ENCODE measurements around the gene SIGLEC8. TPM values are rescaled to one million over a fixed set of nuclear protein-coding genes. Genes with fewer than 3 reads are reported as not detected.

SIGLEC8 gene
- total RNA-seq, 2 experiments from 2014 or later = not detected

- Histone ChIP-seq H3K79me2 (ENCODE audit: insufficient read depth, low read depth, low read length) (no peaks in the 10 kb centered on the region), H3K4me2 (ENCODE audit: low read length) (no peak overlapping the region), H3K9me2 (ENCODE audit: insufficient read depth, low read length) (no peaks in the 10 kb centered on the region), H3K4me1 (ENCODE audit: insufficient read depth, low read length, poor library complexity, severe bottlenecking) (no peaks in the 10 kb centered on the region), H3K9me3 (ENCODE audit: low read length) (no peaks in the 10 kb centered on the region), H4K20me1 (ENCODE audit: insufficient read depth, low read length) (no peaks in the 10 kb centered on the region), H3K4me3 (ENCODE audit: low read depth, low read length, poor library complexity, severe bottlenecking) (no peak overlapping the region), H2AFZ (ENCODE audit: low read length) (no peak overlapping the region), H3K36me3 (ENCODE audit: insufficient read depth, low read length) (no peaks in the 10 kb centered on the region), H3K27ac (ENCODE audit: low read depth, low read length, poor library complexity, severe bottlenecking) (no peak overlapping the region)
- intact Hi-C loops (cut with micrococcal nuclease; ENCODE audit: unreplicated experiment) = no loop called here
- CTCF ChIA-PET (ENCODE audit: unreplicated experiment) = no interaction called here
- POLR2A ChIA-PET = interaction anchor here (0.6 kb wide), 1 partner anchor 314 kb away, joined by 5 read pairs; no protein-coding TSS in a partner anchor
- BruUV-seq (replicated peaks) = no TSS peak
- no peak for DNase-seq (ENCODE audit: low spot score)
- no peak for TF ChIP-seq EZH2phosphoT487 (IDR thresholded peaks at IDR 0.05; ENCODE audit: borderline replicate concordance, low read depth, low read length)
- TF ChIP-seq, protein P1, sequence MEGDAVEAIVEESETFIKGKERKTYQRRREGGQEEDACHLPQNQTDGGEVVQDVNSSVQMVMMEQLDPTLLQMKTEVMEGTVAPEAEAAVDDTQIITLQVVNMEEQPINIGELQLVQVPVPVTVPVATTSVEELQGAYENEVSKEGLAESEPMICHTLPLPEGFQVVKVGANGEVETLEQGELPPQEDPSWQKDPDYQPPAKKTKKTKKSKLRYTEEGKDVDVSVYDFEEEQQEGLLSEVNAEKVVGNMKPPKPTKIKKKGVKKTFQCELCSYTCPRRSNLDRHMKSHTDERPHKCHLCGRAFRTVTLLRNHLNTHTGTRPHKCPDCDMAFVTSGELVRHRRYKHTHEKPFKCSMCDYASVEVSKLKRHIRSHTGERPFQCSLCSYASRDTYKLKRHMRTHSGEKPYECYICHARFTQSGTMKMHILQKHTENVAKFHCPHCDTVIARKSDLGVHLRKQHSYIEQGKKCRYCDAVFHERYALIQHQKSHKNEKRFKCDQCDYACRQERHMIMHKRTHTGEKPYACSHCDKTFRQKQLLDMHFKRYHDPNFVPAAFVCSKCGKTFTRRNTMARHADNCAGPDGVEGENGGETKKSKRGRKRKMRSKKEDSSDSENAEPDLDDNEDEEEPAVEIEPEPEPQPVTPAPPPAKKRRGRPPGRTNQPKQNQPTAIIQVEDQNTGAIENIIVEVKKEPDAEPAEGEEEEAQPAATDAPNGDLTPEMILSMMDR (conservative IDR thresholded peaks at IDR 0.05; ENCODE audit: low read length) = no peak
Measured at GRCh38 chr19:51489113-51489512, 30.9 kb upstream of the SIGLEC8 start.

DNA sequence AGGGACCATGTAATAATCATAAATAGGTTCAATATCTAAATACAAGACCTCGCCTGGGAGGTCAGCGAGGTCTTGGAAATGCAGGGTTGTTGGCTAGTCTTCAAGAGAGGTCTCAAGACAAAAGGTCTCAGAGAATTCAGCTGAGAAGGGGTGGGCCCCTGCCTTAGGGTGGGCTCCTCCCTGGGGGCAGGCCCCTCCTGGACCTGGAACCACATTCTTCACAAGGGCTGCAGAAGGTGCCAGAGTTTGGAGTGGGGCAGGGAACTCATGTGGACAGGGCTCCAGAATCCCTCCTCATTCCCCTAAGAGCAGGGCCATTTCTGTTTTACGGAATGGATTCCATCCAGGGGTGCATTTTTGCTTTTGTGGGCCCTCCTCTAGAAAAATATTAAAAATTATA is 30.2 kb upstream of the SIGLEC8 start:
- H3K4me2 ChIP-seq (ENCODE audit: low read length) = no peak overlapping the region
- BruUV-seq (replicated peaks) = no TSS peak

DNA sequence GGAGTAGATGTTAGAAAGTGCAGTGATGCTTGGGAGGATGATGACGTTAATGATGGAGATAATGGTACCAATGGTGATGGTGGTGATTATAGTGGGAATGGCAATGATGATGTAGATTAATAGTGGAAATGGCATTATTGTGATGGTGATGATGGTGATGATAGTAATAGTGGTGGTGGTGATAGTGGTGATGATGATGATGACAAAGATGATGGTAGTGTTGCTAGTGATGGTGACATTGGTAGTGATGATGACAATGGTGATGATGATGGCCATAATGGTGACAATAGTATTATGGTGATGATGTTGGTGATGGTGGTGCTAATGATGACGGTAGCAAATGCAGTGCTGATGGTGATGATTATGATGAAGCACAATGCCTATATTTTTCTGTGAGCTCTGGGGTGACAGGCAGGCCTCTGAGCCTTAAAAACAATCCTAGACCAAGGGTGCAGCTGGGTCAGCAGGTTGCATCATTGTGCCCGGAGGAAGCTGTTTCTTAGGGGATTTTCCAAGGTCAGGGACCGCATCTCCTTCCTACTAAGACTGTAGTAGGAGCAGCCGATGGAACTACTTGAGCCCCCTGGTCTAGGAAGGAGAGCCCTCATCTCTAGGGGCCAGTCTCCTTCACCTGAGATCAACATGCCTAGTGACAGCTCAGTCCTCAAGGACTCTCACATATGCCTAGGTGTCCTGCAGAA is 27.9 kb upstream of the SIGLEC8 start:
- Histone ChIP-seq H2AFZ (ENCODE audit: low read length) (no peak overlapping the region), H3K27ac (ENCODE audit: low read depth, low read length, poor library complexity, severe bottlenecking) (no peak overlapping the region), H3K79me2 (ENCODE audit: insufficient read depth, low read depth, low read length) (no peaks in the 10 kb centered on the region), H3K4me1 (ENCODE audit: insufficient read depth, low read length, poor library complexity, severe bottlenecking) (no peaks in the 10 kb centered on the region), H3K9me3 (ENCODE audit: low read length) (no peaks in the 10 kb centered on the region), H4K20me1 (ENCODE audit: insufficient read depth, low read length) (no peaks in the 10 kb centered on the region), H3K4me3 (ENCODE audit: low read depth, low read length, poor library complexity, severe bottlenecking) (no peak overlapping the region), H3K36me3 (ENCODE audit: insufficient read depth, low read length) (no peaks in the 10 kb centered on the region), H3K4me2 (ENCODE audit: low read length) (no peak overlapping the region), H3K9me2 (ENCODE audit: insufficient read depth, low read length) (no peaks in the 10 kb centered on the region)
- intact Hi-C loops (cut with micrococcal nuclease; ENCODE audit: unreplicated experiment) = no loop called here
- DNase-seq (ENCODE audit: low spot score) = no peak
- POLR2A ChIA-PET = no interaction called here
- TF ChIP-seq, protein P1 (conservative IDR thresholded peaks at IDR 0.05; ENCODE audit: low read length) = no peak
- no peak for TF ChIP-seq EZH2phosphoT487 (IDR thresholded peaks at IDR 0.05; ENCODE audit: borderline replicate concordance, low read depth, low read length)
- BruUV-seq (replicated peaks) = no TSS peak
- CTCF ChIA-PET (ENCODE audit: unreplicated experiment) = no interaction called here

More for the DNA sequence above, 30.2 kb upstream of the SIGLEC8 start:
- Histone ChIP-seq H3K9me3 (ENCODE audit: low read length) (no peaks in the 10 kb centered on the region), H3K27ac (ENCODE audit: low read depth, low read length, poor library complexity, severe bottlenecking) (no peak overlapping the region), H3K36me3 (ENCODE audit: insufficient read depth, low read length) (no peaks in the 10 kb centered on the region), H4K20me1 (ENCODE audit: insufficient read depth, low read length) (no peaks in the 10 kb centered on the region), H3K4me1 (ENCODE audit: insufficient read depth, low read length, poor library complexity, severe bottlenecking) (no peaks in the 10 kb centered on the region), H3K79me2 (ENCODE audit: insufficient read depth, low read depth, low read length) (no peaks in the 10 kb centered on the region), H2AFZ (ENCODE audit: low read length) (no peak overlapping the region), H3K4me3 (ENCODE audit: low read depth, low read length, poor library complexity, severe bottlenecking) (no peak overlapping the region), H3K9me2 (ENCODE audit: insufficient read depth, low read length) (no peaks in the 10 kb centered on the region)
- CTCF ChIA-PET (ENCODE audit: unreplicated experiment) = no interaction called here
- intact Hi-C loops (cut with micrococcal nuclease; ENCODE audit: unreplicated experiment) = no loop called here
- POLR2A ChIA-PET = no interaction called here
- no peak for TF ChIP-seq EZH2phosphoT487 (IDR thresholded peaks at IDR 0.05; ENCODE audit: borderline replicate concordance, low read depth, low read length)
- TF ChIP-seq, protein P1 (conservative IDR thresholded peaks at IDR 0.05; ENCODE audit: low read length) = no peak
- no peak for DNase-seq (ENCODE audit: low spot score)
